Liver (tissue), 3 donors: ENCODE results near the gene TRDN.

Experiments used
- ATF3 ChIP-seq: IDR thresholded peaks from 2 replicates; pipeline ENCODE4 v1.6.1; 2016; ENCODE audit warnings: antibody characterized with exemption
- CTCF ChIP-seq: fragments of 150-350 bp; IDR thresholded peaks from 2 replicates; pipeline ENCODE4 v1.5.1; 2017; ENCODE audit warnings: improper control_type of control experiment, low read depth, low read length; ENCODE audit not compliant: missing input control
- EGR1 ChIP-seq, 2 donors: IDR thresholded peaks; 2 replicates each; pipeline ENCODE4 v1.6.1; 2016 to 2018; ENCODE audit warnings: antibody characterized with exemption in 2 of 2, low read depth in 2 of 2
- FOXA1 ChIP-seq: IDR thresholded peaks from 2 replicates; pipeline ENCODE4 v1.6.1; 2016; ENCODE audit warnings: antibody characterized with exemption
- GABPA ChIP-seq, 2 donors: IDR thresholded peaks in 1 of 2; conservative IDR thresholded peaks in 1 of 2; 2 replicates each; pipeline ENCODE4 v1.6.1; 2016; ENCODE audit warnings: antibody characterized with exemption in 2 of 2, mild to moderate bottlenecking in 1 of 2, moderate library complexity in 1 of 2
- HNF4G ChIP-seq: IDR thresholded peaks from 2 replicates; pipeline ENCODE4 v1.6.1; 2016; ENCODE audit warnings: antibody characterized with exemption
- JUND ChIP-seq, 2 donors: IDR thresholded peaks; 2 replicates each; pipeline ENCODE4 v1.6.1; 2016; ENCODE audit warnings: antibody characterized with exemption in 2 of 2
- MAX ChIP-seq: IDR thresholded peaks from 2 replicates; pipeline ENCODE4 v1.6.1; 2016; ENCODE audit warnings: antibody characterized with exemption
- RAD21 ChIP-seq, 2 donors: IDR thresholded peaks; 2 replicates each; pipeline ENCODE4 v1.6.1; 2016; ENCODE audit warnings: antibody characterized with exemption in 2 of 2, mild to moderate bottlenecking in 2 of 2
- REST ChIP-seq: IDR thresholded peaks from 2 replicates; pipeline ENCODE4 v1.6.1; 2016; ENCODE audit warnings: antibody characterized with exemption, mild to moderate bottlenecking
- SP1 ChIP-seq: IDR thresholded peaks from 2 replicates; pipeline ENCODE4 v1.6.1; 2018; ENCODE audit warnings: antibody characterized with exemption, mild to moderate bottlenecking
- TAF1 ChIP-seq: conservative IDR thresholded peaks from 2 replicates; pipeline ENCODE4 v1.6.1; 2016; ENCODE audit warnings: antibody characterized with exemption, mild to moderate bottlenecking
- YY1 ChIP-seq: IDR thresholded peaks from 2 replicates; pipeline ENCODE4 v1.6.1; 2016; ENCODE audit warnings: antibody characterized with exemption, mild to moderate bottlenecking
- donor health status: healthy.
- donor health status: healthy.

- TF ChIP-seq CTCF (no peak), MAX (no peak), SP1 (no peak), JUND (IDR thresholded peaks at IDR 0.05) (no peak), YY1 (no peak), REST (no peak), RAD21 (IDR thresholded peaks at IDR 0.05) (no peak), FOXA1 (no peak), EGR1 (IDR thresholded peaks at IDR 0.05; ENCODE audit: low read depth in 2 of 2) (no peak), ATF3 (no peak), HNF4G (no peak), GABPA (IDR thresholded peaks at IDR 0.05 in 1 of 2, conservative IDR thresholded peaks at IDR 0.05 in 1 of 2) (no peak), TAF1 (no peak)
Measured at GRCh38 chr6:123295672-123296071, 341.1 kb downstream of the TRDN start.
